Measurements from ENCODE around the gene CCL15.
"Not testable (repeated sequence)": the region's sequence is repeated elsewhere in the genome, so short reads cannot be mapped to it uniquely, and the experiment has no call there.

- TF ChIP-seq CTCF (IDR thresholded peaks at IDR 0.05; ENCODE audit: insufficient read depth, low read length); POLR2AphosphoS5 (IDR thresholded peaks at IDR 0.05; ENCODE audit: low read depth); GABPA (IDR thresholded peaks at IDR 0.05; ENCODE audit: low read depth): not testable (repeated sequence)
These were observed 6.0 kb downstream of the CCL15 start for GRCh38 chr17:35995346-35995745.
